NCI-H446 (cell line): Measurements from ENCODE around the gene ZSWIM6.

Experiments
- DNase-seq, 2 experiments: peaks; one replicate each; lab custom pipeline; 2025; lab: John Stamatoyannopoulos, UW

The ZSWIM6 gene

DNA sequence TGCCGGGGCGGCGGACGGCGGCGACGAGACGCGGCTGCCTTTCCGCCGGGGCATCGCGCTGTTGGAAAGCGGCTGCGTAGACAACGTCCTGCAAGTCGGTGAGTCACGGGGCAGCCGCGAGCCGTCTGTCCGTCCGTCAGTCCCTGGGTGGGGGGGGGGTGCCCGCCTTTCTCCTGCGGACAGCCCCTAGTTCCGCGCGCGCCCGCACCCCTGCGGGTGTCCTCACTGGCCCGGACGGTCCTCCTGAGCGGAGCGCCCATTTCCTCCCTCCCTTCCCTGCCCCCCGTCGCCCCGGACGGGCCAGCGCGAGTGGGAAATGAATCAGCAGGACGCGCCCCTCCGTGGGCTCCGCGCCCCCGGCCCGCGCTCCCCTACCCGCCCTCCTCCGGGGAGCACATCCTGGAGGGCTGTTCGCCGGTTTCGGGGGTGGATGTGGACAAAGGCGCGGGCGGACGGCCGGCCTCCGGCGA lies 828 bp downstream of the ZSWIM6 start:
- peak in 1 of 2 experiments; percentile 23 for DNase-seq

GRCh38 chr5:61333321-61333953 lies 1.4 kb downstream of the ZSWIM6 start:
- DNase-seq, result peak in 1 of 2 experiments; percentile 25

GRCh38 chr5:61333954-61334867 lies 2.2 kb downstream of the ZSWIM6 start:
- no peak for DNase-seq

DNA sequence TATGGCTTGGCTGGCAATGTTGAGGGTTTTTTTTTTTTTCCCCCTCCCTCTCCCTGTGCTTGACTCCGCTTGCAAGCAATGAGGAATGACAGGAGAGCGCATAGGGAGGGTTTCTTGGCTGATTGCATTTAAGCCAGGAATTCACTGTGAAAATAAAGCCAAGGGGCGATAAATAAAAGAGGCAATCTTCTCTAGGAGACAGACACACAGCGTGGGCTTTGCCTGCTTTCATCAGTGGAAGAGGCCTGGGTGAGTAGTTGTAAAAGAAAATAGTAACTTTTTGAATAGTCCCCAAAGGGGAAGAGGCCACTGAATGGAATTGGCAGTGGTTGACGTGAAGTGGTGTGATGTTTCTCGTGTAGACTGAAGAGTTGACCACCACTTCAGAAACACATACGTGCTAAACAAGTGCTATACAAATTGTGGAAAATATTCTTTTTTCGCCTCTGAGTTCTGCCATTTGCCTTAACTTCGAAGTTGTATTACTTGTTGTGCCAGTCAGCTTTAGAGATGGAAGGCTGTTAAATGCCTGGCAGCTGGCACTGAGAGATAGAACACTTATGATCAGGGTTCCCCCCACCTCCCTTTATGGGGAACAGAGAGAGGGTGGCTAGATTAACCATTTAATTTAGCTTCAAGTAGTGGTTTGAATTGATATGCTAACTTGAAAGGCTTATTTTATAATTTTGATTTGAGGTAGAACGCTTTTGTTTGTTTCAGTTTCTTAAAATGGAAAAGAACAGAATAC lies 3.0 kb downstream of the ZSWIM6 start:
- DNase-seq, result peak in 1 of 2 experiments; percentile 16

DNA sequence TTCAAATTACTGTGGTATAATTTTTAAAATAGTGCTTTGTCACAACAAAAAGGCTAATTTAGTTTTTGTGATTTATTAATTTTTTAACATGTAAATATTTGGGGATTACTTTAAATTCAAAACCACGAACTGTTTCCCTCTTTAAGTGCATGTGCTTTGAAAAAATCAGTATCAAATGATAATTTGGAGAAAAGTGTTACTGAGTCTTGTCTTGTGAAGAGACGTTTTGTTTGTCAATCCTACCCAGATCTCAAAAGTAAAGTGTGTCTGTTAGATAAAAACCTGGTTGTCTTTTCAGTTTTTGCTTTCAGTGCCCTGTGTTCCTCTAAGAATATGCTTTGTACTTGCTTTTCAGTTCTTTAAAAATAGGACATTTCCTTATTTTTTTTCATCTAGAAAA lies 7.7 kb downstream of the ZSWIM6 start:
- DNase-seq, result no peak

- no peak for DNase-seq
Measured at GRCh38 chr5:61340775-61341361, 8.8 kb downstream of the ZSWIM6 start.

- no peak for DNase-seq
Measured at GRCh38 chr5:61342071-61342501, 10.0 kb downstream of the ZSWIM6 start.

GRCh38 chr5:61344187-61344944 lies 12.3 kb downstream of the ZSWIM6 start:
- no peak for DNase-seq

DNA sequence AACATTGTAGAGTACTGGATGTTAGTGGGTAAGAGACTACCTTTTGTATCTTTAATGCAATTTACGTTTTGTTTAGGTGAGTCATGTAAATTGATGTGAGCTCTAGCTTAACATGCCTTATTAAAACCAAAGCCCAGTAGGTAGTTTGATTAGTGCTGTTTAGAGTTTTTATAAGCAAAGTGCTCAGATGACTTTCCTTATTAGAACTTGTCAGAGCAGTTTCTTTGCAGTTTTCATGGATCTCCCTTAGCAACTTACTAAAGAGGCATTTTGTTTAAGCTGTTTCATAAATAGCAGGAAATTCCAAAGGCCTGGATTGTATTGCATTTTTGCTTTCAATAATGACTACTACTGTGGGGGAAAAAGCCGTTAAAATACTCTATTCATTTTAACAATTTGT lies 14.5 kb downstream of the ZSWIM6 start:
- no peak for DNase-seq

GRCh38 chr5:61347080-61347479 lies 15.0 kb downstream of the ZSWIM6 start:
- no peak for DNase-seq

- DNase-seq, result no peak
Measured at GRCh38 chr5:61348447-61348846, 16.4 kb downstream of the ZSWIM6 start.

- no peak for DNase-seq
Measured at GRCh38 chr5:61349935-61350334, 17.9 kb downstream of the ZSWIM6 start.

GRCh38 chr5:61350535-61350934 lies 18.5 kb downstream of the ZSWIM6 start:
- no peak for DNase-seq

DNA sequence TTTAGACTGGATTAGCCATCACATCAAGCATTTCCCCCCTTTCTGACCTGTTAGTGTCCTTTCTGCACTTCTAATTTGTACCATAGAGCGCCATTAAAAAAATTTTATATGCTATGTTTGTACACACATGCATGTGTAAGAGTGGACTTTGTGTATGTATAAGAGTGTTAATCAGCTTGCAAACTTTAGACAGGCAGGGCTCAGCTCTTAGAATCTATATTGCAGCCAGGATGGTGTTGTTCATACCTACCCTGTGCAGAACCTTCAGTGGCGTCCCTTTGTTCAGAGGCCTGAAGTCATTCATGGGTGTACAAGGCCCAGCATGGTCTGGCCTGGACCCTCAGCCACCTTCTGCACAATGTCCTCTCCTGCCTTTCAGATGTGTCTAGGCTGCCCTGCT lies 19.7 kb downstream of the ZSWIM6 start:
- DNase-seq, result no peak

GRCh38 chr5:61352180-61352579 lies 20.1 kb downstream of the ZSWIM6 start:
- DNase-seq, result no peak

DNA sequence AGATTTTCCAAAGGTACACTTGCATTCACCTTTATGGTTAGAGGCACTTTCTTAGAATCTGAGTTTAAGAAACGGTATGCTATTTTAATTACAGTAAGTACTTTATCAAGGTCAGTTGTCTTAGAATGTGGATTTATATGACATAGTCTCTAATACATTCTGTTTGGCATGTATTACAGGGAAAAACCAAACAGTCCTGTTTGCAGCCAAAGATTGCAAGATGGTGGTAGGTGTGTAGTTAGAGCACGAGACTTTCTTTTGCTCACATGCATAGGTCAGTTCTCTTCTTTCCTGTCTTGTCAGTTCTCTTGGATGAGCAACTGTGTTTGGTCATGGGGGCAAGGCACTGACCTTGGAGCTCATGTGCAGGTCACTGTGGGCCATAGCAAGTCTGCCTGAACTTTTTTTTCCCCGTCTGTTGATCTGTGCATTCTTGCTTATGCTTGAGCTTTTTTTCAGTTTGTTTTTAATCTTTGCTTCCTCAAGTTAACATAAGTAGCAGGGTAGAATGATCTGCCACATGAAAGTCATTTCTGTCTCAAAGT lies 20.6 kb downstream of the ZSWIM6 start:
- DNase-seq, result no peak

DNA sequence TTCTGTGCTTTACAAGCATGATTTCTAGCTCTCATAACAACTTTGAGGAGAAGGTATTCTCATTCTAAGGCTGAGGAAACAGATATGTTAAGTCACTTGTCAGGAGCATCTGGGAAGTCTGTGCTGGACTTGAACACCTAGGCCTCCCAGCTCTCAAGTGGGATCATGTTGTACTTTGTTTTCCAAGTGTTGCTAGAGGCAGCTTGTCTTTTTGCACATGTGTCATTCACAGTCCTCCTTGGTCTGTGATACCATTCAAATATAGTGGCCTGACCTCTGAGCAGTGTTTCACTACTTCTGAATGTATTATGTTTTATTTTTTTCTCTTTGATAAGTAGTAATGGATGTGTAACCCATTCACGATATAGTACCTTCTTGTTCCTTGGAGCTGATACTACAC lies 21.2 kb downstream of the ZSWIM6 start:
- DNase-seq, result no peak

GRCh38 chr5:61354199-61354598 lies 22.1 kb downstream of the ZSWIM6 start:
- no peak for DNase-seq

GRCh38 chr5:61357745-61358144 lies 25.7 kb downstream of the ZSWIM6 start:
- no peak for DNase-seq

GRCh38 chr5:61362796-61363368 lies 30.8 kb downstream of the ZSWIM6 start:
- DNase-seq, result no peak
